ENCODE results near the gene TXNDC11. TPM values are rescaled to one million over a fixed set of nuclear protein-coding genes. Genes with fewer than 3 reads are reported as not detected.

Gene TXNDC11
- total RNA-seq, 1 donor from 2014 or later: 32.7 TPM

DNA sequence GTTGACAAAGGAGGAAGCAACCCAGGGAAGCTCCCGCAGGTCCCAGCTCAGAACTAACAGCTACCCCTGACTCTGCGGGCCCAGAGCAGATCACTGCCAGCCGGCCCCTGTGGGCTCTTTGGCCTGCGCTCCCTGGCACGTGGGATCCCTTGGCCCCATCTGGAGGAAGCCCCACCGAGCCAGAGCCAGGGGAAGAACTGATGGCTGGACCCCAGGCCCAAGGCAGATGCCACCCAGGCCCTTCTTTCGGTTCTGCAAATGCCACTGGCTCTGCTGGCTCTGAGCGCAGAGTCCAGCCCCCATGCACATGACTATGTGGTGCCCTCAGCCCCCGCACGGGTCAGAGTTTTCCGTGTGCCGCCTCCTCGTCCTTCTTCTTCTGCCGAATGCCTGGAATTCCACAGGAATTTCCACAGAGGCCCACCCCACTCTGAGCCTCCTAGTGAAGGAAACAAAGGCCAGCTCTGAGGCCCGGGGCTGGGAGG, 110.2 kb downstream of the TXNDC11 start:
- DNase-seq (ENCODE audit: low read depth in 2 of 2): peak; percentile 12 to 47

DNA sequence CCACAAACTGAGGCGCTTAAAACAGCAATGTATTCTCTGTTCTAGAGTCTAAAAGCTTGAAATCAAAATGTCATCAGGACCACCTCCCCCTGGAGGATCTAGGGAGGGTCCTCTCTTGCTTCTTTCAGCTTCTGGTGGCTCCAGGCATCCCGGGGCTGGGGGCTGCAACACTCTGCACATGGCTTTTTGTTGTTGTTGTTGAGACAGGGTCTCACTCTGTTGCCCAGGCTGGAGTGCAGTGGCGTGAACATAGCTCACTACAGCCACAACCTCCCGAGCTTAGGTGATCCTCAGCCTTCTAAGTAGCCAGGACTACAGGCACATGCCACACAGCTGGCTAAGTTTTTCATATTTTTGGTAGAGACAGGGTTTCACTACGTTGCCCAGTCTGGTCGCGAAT, 111.4 kb downstream of the TXNDC11 start:
- DNase-seq (ENCODE audit: low read depth in 2 of 2): no peak

DNA sequence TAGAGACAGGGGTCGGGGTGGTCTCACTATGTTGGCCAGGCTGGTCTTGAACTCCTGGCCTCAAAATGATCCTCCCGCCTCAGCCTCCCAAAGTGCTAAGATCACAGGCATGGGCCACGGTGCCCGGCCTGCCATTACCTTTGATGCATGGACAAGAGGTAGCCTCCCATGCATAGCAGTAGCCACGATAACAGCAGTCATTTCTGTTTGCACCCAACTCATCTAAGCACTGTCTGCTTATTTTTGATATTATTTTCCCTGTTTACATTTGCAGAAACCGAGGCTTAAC, 111.9 kb downstream of the TXNDC11 start:
- no peak for DNase-seq (ENCODE audit: low read depth in 2 of 2)

DNA sequence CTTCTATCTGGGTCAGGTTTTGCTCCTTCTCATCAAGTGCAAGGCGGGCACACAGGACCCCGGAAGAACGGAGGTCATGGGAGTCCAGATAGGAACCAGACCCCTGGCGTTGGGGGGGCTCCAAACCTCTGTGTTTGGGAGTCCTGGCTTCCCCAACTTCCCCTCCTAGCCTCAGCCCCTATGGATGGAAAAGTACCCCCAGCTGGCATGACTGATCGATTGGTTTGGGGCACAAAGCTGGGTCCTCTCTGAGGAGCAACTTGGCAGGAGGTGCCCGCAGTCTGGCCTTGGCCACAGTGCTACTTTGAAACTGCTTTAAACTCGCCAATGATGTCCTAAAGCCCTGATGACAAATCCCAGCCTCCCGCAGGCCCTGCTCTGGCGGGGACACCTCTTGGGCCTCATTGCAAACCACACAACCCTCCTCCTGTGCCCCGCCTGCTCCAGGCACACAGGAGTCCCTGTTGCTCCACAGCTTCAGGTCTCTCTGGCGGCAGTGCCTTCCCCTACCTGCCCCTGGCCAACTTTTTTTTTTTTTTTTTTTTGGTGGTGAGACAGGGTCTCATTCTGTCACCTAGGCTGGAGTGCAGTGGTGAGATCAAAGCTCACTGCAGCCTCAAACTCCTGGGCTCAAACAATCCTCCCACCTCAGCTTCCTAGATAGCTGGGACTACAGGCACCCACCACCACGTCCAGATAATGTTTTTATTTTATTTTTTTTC, 112.5 kb downstream of the TXNDC11 start:
- DNase-seq (ENCODE audit: low read depth in 2 of 2): no peak

Other genes starting within 250 kb of the TXNDC11 start
- gene LITAF, start 155.9 kb downstream of the TXNDC11 start, total RNA-seq: 0.87 and 1.8 TPM in 2 replicates
- 23.2 and 24.4 TPM in 2 replicates for gene SNN, start 74.4 kb downstream of the TXNDC11 start, total RNA-seq
- 35.1 and 53.2 TPM in 2 replicates for gene ZC3H7A, start 54.4 kb upstream of the TXNDC11 start, total RNA-seq
- gene RSL1D1, start 108.7 kb upstream of the TXNDC11 start, total RNA-seq: 23.4 and 29.2 TPM in 2 replicates
- 32.1 and 34.0 TPM in 2 replicates for gene GSPT1, start 173.1 kb upstream of the TXNDC11 start, total RNA-seq
- gene NPIPB2, start 199.2 kb upstream of the TXNDC11 start, total RNA-seq: 0.44 and 1.8 TPM in 2 replicates
- gene TNFRSF17, start 222.4 kb upstream of the TXNDC11 start, total RNA-seq: not detected in 2 replicates
- 6.8 and 7.5 TPM in 2 replicates for gene SNX29, start 233.9 kb upstream of the TXNDC11 start, total RNA-seq

Data from lung microvascular endothelial cell (primary cell).